MCF 10A (cell line): Measurements from ENCODE around the gene SPA17. TPM values are rescaled to one million over a fixed set of nuclear protein-coding genes. Genes with fewer than 3 reads are reported as not detected.

ENCODE experiments used
- BruUV-seq: library from RNA; stranded (reverse); fragments of 400-500 nt; replicated peaks from 2 replicates; lab custom pipeline; 2021; lab: Mats Ljungman, UMichigan
- CTCF ChIA-PET: fragments of 300-600 bp; sonication (Branson Sonifier 250); formaldehyde crosslinking; extraction: SDS; loops from one replicate; lab custom pipeline; 2021; ENCODE audit warnings: antibody characterized with exemption, inconsistent platforms; lab: Yijun Ruan, JAX
- POLR2A ChIA-PET: fragments of 300-600, 350-650 bp; sonication (Branson Sonifier 250); formaldehyde crosslinking; extraction: SDS; loops from one replicate; lab custom pipeline; 2020; ENCODE audit warnings: antibody characterized with exemption, inconsistent platforms; lab: Yijun Ruan, JAX
- DNase-seq: peaks from one replicate; pipeline ENCODE4 v3.0.0-alpha.2; 2018; ENCODE audit not compliant: unreplicated experiment
- H3K27ac Mint-ChIP-seq: one replicate; pipeline ENCODE4 v1.8.0; 2022; ENCODE audit warnings: mild to moderate bottlenecking, low read depth, mixed read lengths; ENCODE audit not compliant: unreplicated experiment
- H3K27me3 Mint-ChIP-seq: one replicate; pipeline ENCODE4 v1.8.0; 2022; ENCODE audit warnings: mixed read lengths; ENCODE audit not compliant: insufficient read depth, unreplicated experiment
- H3K36me3 Mint-ChIP-seq: one replicate; pipeline ENCODE4 v1.8.0; 2022; ENCODE audit warnings: mild to moderate bottlenecking, moderate library complexity, mixed read lengths; ENCODE audit not compliant: insufficient read depth, unreplicated experiment
- H3K4me1 Mint-ChIP-seq: one replicate; pipeline ENCODE4 v1.8.0; 2022; ENCODE audit warnings: mixed read lengths; ENCODE audit not compliant: insufficient read depth, unreplicated experiment
- H3K4me3 Mint-ChIP-seq: one replicate; pipeline ENCODE4 v1.8.0; 2022; ENCODE audit warnings: mild to moderate bottlenecking, moderate library complexity, mixed read lengths; ENCODE audit not compliant: unreplicated experiment
- H3K9me3 Mint-ChIP-seq: one replicate; pipeline ENCODE4 v1.8.0; 2022; ENCODE audit warnings: mixed read lengths; ENCODE audit not compliant: unreplicated experiment
- intact Hi-C: fragments of 100-400 bp; cut with micrococcal nuclease; formaldehyde crosslinking; loops from 2 replicates; pipeline ENCODE4 v1.14.1; 2022
- total RNA-seq: library from RNA; stranded (reverse); gene quantifications from 2 replicates; pipeline ENCODE4 v1.2.3, GENCODE V29; 2022
- TF ChIP-seq, protein P1 (sequence below): fragments of 200-600 bp; IDR thresholded peaks from one replicate; pipeline ENCODE4 v1.8.0; 2022; ENCODE audit warnings: antibody characterized with exemption, mild to moderate bottlenecking; ENCODE audit not compliant: unreplicated experiment

Gene SPA17
- total RNA-seq, 1 experiment from 2014 or later: 12.0 TPM

- Mint-ChIP-seq H3K4me3 (no peak overlapping the region), H3K4me1 (peaks cover 16% of the 10 kb centered on the region), H3K9me3 (no peaks in the 10 kb centered on the region), H3K27me3 (peaks cover 39% of the 10 kb centered on the region), H3K36me3 (no peaks in the 10 kb centered on the region), H3K27ac (no peak overlapping the region)
- intact Hi-C loops: no loop called here
- CTCF ChIA-PET: interaction anchor here (0.7 kb wide), 1 partner anchor 78 kb away, joined by 3 read pairs; no protein-coding TSS in a partner anchor
- TF ChIP-seq, protein P1, sequence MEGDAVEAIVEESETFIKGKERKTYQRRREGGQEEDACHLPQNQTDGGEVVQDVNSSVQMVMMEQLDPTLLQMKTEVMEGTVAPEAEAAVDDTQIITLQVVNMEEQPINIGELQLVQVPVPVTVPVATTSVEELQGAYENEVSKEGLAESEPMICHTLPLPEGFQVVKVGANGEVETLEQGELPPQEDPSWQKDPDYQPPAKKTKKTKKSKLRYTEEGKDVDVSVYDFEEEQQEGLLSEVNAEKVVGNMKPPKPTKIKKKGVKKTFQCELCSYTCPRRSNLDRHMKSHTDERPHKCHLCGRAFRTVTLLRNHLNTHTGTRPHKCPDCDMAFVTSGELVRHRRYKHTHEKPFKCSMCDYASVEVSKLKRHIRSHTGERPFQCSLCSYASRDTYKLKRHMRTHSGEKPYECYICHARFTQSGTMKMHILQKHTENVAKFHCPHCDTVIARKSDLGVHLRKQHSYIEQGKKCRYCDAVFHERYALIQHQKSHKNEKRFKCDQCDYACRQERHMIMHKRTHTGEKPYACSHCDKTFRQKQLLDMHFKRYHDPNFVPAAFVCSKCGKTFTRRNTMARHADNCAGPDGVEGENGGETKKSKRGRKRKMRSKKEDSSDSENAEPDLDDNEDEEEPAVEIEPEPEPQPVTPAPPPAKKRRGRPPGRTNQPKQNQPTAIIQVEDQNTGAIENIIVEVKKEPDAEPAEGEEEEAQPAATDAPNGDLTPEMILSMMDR: no peak
- POLR2A ChIA-PET: no interaction called here
- no peak for DNase-seq
- BruUV-seq: no TSS peak
These were observed 48.5 kb downstream of the SPA17 start for GRCh38 chr11:124722176-124722575.

- Mint-ChIP-seq H3K36me3 (no peaks in the 10 kb centered on the region), H3K27ac (no peak overlapping the region), H3K27me3 (peaks cover 39% of the 10 kb centered on the region), H3K4me1 (peaks cover 7% of the 10 kb centered on the region), H3K4me3 (no peak overlapping the region), H3K9me3 (no peaks in the 10 kb centered on the region)
- TF ChIP-seq, protein P1: no peak
- POLR2A ChIA-PET: no interaction called here
- intact Hi-C loops: no loop called here
- no TSS peak for BruUV-seq
- DNase-seq: no peak
- CTCF ChIA-PET: no interaction called here
These were observed 51.4 kb downstream of the SPA17 start for GRCh38 chr11:124724979-124725718.

DNA sequence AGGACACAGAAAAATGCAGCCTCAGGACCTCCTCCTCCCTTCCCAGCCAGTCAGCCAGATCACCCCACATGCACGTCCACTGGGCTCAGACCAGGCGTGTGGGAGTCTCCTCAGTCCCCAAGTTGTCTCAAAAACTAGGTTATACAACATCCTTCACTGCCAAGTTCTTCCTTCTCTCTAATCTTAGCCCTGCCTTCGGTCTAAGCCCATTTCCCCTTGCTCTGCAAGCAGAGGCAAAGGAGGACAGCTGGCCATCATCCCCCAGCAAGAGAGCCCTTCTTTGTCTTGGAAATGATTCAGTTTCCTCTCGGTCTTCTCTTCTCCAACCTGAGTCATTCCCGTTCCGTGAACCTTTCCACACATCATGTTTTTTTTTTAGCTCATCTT is 52.0 kb downstream of the SPA17 start:
- H3K27me3 Mint-ChIP-seq: peaks cover 39% of the 10 kb centered on the region
- H3K4me1 Mint-ChIP-seq: peaks cover 7% of the 10 kb centered on the region
- BruUV-seq: no TSS peak
- no peak overlapping the region for H3K4me3 Mint-ChIP-seq
- POLR2A ChIA-PET: no interaction called here
- H3K36me3 Mint-ChIP-seq: no peaks in the 10 kb centered on the region
- H3K27ac Mint-ChIP-seq: no peak overlapping the region
- H3K9me3 Mint-ChIP-seq: no peaks in the 10 kb centered on the region
- DNase-seq: peak; percentile 47
- TF ChIP-seq, protein P1: no peak
- intact Hi-C loops: no loop called here
- CTCF ChIA-PET: interaction anchor here (0.6 kb wide), 2 partner anchors 10 to 87 kb away, joined by 3 to 4 read pairs; no protein-coding TSS in a partner anchor

- H3K4me3 Mint-ChIP-seq: no peak overlapping the region
- ChIA-PET POLR2A (no interaction called here), CTCF (interaction anchor here (0.7 kb wide), 1 partner anchor 59 kb away, joined by 3 read pairs; no protein-coding TSS in a partner anchor)
- no peaks in the 10 kb centered on the region for H3K36me3 Mint-ChIP-seq
- no TSS peak for BruUV-seq
- no peak overlapping the region for H3K27ac Mint-ChIP-seq
- H3K4me1 Mint-ChIP-seq: peaks cover 7% of the 10 kb centered on the region
- intact Hi-C loops: no loop called here
- TF ChIP-seq, protein P1: no peak
- peaks cover 22% of the 10 kb centered on the region for H3K27me3 Mint-ChIP-seq
- H3K9me3 Mint-ChIP-seq: no peaks in the 10 kb centered on the region
- DNase-seq: no peak
These were observed 53.8 kb downstream of the SPA17 start for GRCh38 chr11:124727474-124727873.
